DMS 273 (cell line): ENCODE data around the gene UFD1.
A peak's percentile ranks its signal among the peaks of the same experiment; 100 is the strongest.
"Not testable (repeated sequence)": the region's sequence is repeated elsewhere in the genome, so short reads cannot be mapped to it uniquely, and the experiment has no call there.

Experiments used
- DNase-seq: peaks from one replicate; lab custom pipeline; 2025; ENCODE audit not compliant: unreplicated experiment; lab: John Stamatoyannopoulos, UW

Gene UFD1

GRCh38 chr22:19450363-19451175 lies 28.4 kb downstream of the UFD1 start:
- DNase-seq, result no peak

GRCh38 chr22:19449422-19449767 lies 29.6 kb downstream of the UFD1 start:
- DNase-seq, result no peak

GRCh38 chr22:19448739-19449421 lies 30.1 kb downstream of the UFD1 start:
- no peak for DNase-seq

- DNase-seq, result peak; percentile 96
These were observed 30.9 kb downstream of the UFD1 start for GRCh38 chr22:19448076-19448607.

GRCh38 chr22:19447330-19448075 lies 31.5 kb downstream of the UFD1 start, which contains the start of gene C22orf39:
Gene C22orf39 (minus strand): TSS chr22:19447711. CDS start chr22:19447688, 23 bp downstream.
- peak; percentile 94 for DNase-seq

GRCh38 chr22:19446603-19447329 lies 32.2 kb downstream of the UFD1 start:
- DNase-seq, result no peak

GRCh38 chr22:19445279-19445982 lies 33.6 kb downstream of the UFD1 start:
- DNase-seq, result not testable (repeated sequence)

- no peak for DNase-seq
These were observed 35.3 kb downstream of the UFD1 start for GRCh38 chr22:19443544-19444211.

- DNase-seq, result no peak
These were observed 36.8 kb downstream of the UFD1 start for GRCh38 chr22:19442166-19442565.

GRCh38 chr22:19440411-19441195 lies 38.4 kb downstream of the UFD1 start:
- DNase-seq, result no peak

GRCh38 chr22:19438298-19438697 lies 40.7 kb downstream of the UFD1 start:
- peak; percentile 63 for DNase-seq

- DNase-seq, result peak; percentile 19
These were observed 42.4 kb downstream of the UFD1 start for GRCh38 chr22:19436444-19437161.

- no peak for DNase-seq
These were observed 44.0 kb downstream of the UFD1 start for GRCh38 chr22:19434829-19435580.

GRCh38 chr22:19434401-19434800 lies 44.6 kb downstream of the UFD1 start:
- DNase-seq, result no peak

- DNase-seq, result peak; percentile 95
These were observed 46.7 kb downstream of the UFD1 start, which contains the start of gene MRPL40 for GRCh38 chr22:19432133-19432851. Gene MRPL40 (plus strand): TSS chr22:19432545. CDS start chr22:19432555, 10 bp downstream.

- DNase-seq, result peak; percentile 91
These were observed 47.3 kb downstream of the UFD1 start, which contains the start of gene HIRA for GRCh38 chr22:19431649-19432132. Gene HIRA (minus strand): TSS chr22:19431733. CDS start chr22:19431476, 257 bp downstream.
